ENCODE results near the gene PHF3. TPM values are rescaled to one million over a fixed set of nuclear protein-coding genes. Genes with fewer than 3 reads are reported as not detected.

The PHF3 gene
- total RNA-seq, 2 experiments from 2014 or later, result 45.6 to 50.3 TPM

- no peaks in the 10 kb centered on the region for H3K9me3 Mint-ChIP-seq
- ChIA-PET POLR2A (interaction anchor here (0.9 to 1.8 kb wide), 2 partner anchors 13 to 31 kb away, joined by 3 to 6 read pairs; no protein-coding TSS in a partner anchor), CTCF (interaction anchor here (1.7 kb wide), 1 partner anchor 75 kb away, joined by 4 read pairs; no protein-coding TSS in a partner anchor)
- ATAC-seq, result no peak
- no peak for TF ChIP-seq CTCF (IDR thresholded peaks at IDR 0.05)
- no peaks in the 10 kb centered on the region for H3K27me3 Mint-ChIP-seq
- intact Hi-C loops (cut with micrococcal nuclease), result no loop called here
- peaks cover 13% of the 10 kb centered on the region for H3K36me3 Mint-ChIP-seq (ENCODE audit: low read depth)
- peaks cover 31% of the 10 kb centered on the region for H3K4me1 Mint-ChIP-seq (ENCODE audit: low read depth)
- H3K4me3 Mint-ChIP-seq, result no peak overlapping the region
- no peak for DNase-seq
- no peak overlapping the region for H3K27ac Mint-ChIP-seq
These were observed 38.1 kb downstream of the PHF3 start for GRCh38 chr6:63673692-63674091.

GRCh38 chr6:63674635-63675034 is 39.0 kb downstream of the PHF3 start:
- no peaks in the 10 kb centered on the region for H3K9me3 Mint-ChIP-seq
- no peak for TF ChIP-seq CTCF (IDR thresholded peaks at IDR 0.05)
- no peaks in the 10 kb centered on the region for H3K27me3 Mint-ChIP-seq
- POLR2A ChIA-PET, result no interaction called here
- CTCF ChIA-PET, result no interaction called here
- peak overlapping the region; percentile 11 for H3K27ac Mint-ChIP-seq
- ATAC-seq (no peak), DNase-seq (no peak)
- H3K4me1 Mint-ChIP-seq (ENCODE audit: low read depth), result peaks cover 35% of the 10 kb centered on the region
- intact Hi-C loops (cut with micrococcal nuclease), result no loop called here
- peaks cover 16% of the 10 kb centered on the region for H3K36me3 Mint-ChIP-seq (ENCODE audit: low read depth)
- no peak overlapping the region for H3K4me3 Mint-ChIP-seq

GRCh38 chr6:63675138-63675537 is 39.5 kb downstream of the PHF3 start:
- no peak for TF ChIP-seq CTCF (IDR thresholded peaks at IDR 0.05)
- Mint-ChIP-seq H3K4me3 (no peak overlapping the region), H3K36me3 (ENCODE audit: low read depth) (peaks cover 18% of the 10 kb centered on the region), H3K27me3 (no peaks in the 10 kb centered on the region), H3K27ac (no peak overlapping the region), H3K4me1 (ENCODE audit: low read depth) (peaks cover 35% of the 10 kb centered on the region), H3K9me3 (no peaks in the 10 kb centered on the region)
- ATAC-seq, result peak; percentile 37
- CTCF ChIA-PET, result no interaction called here
- POLR2A ChIA-PET, result no interaction called here
- intact Hi-C loops (cut with micrococcal nuclease), result no loop called here
- no peak for DNase-seq

GRCh38 chr6:63676412-63677114 is 41.0 kb downstream of the PHF3 start:
- H3K36me3 Mint-ChIP-seq (ENCODE audit: low read depth), result peaks cover 22% of the 10 kb centered on the region
- H3K4me1 Mint-ChIP-seq (ENCODE audit: low read depth), result peaks cover 36% of the 10 kb centered on the region
- no peaks in the 10 kb centered on the region for H3K27me3 Mint-ChIP-seq
- no peak for DNase-seq
- no peaks in the 10 kb centered on the region for H3K9me3 Mint-ChIP-seq
- H3K27ac Mint-ChIP-seq, result no peak overlapping the region
- TF ChIP-seq CTCF (IDR thresholded peaks at IDR 0.05), result no peak
- ChIA-PET CTCF (interaction anchor here (0.8 kb wide), 1 partner anchor 14 kb away, joined by 3 read pairs; no protein-coding TSS in a partner anchor), POLR2A (no interaction called here)
- no peak overlapping the region for H3K4me3 Mint-ChIP-seq
- no peak for ATAC-seq
- intact Hi-C loops (cut with micrococcal nuclease), result no loop called here

- ChIA-PET POLR2A (no interaction called here), CTCF (interaction anchor here (0.8 kb wide), 1 partner anchor 13 kb away, joined by 3 read pairs; no protein-coding TSS in a partner anchor)
- ATAC-seq (no peak), DNase-seq (no peak)
- peaks cover 24% of the 10 kb centered on the region for H3K36me3 Mint-ChIP-seq (ENCODE audit: low read depth)
- H3K4me1 Mint-ChIP-seq (ENCODE audit: low read depth), result peaks cover 40% of the 10 kb centered on the region
- no peaks in the 10 kb centered on the region for H3K9me3 Mint-ChIP-seq
- no peak overlapping the region for H3K4me3 Mint-ChIP-seq
- no peaks in the 10 kb centered on the region for H3K27me3 Mint-ChIP-seq
- intact Hi-C loops (cut with micrococcal nuclease), result no loop called here
- TF ChIP-seq CTCF (IDR thresholded peaks at IDR 0.05), result no peak
- H3K27ac Mint-ChIP-seq, result no peak overlapping the region
These were observed 41.7 kb downstream of the PHF3 start for GRCh38 chr6:63677282-63677681.

Measured in activated CD8-positive, alpha-beta T cell treated with anti-CD3 and anti-CD28 coated beads for 36 hours (primary cell).